Smooth muscle cell of the brain vasculature (primary cell): ENCODE results near the gene LRIG2.
"Not testable (repeated sequence)": the region's sequence is repeated elsewhere in the genome, so short reads cannot be mapped to it uniquely, and the experiment has no call there.

Experiments
- DNase-seq: peaks from one replicate; pipeline ENCODE4 v3.0.0-alpha.2; 2012; ENCODE audit warnings: low read depth, low spot score

Gene LRIG2, protein sequence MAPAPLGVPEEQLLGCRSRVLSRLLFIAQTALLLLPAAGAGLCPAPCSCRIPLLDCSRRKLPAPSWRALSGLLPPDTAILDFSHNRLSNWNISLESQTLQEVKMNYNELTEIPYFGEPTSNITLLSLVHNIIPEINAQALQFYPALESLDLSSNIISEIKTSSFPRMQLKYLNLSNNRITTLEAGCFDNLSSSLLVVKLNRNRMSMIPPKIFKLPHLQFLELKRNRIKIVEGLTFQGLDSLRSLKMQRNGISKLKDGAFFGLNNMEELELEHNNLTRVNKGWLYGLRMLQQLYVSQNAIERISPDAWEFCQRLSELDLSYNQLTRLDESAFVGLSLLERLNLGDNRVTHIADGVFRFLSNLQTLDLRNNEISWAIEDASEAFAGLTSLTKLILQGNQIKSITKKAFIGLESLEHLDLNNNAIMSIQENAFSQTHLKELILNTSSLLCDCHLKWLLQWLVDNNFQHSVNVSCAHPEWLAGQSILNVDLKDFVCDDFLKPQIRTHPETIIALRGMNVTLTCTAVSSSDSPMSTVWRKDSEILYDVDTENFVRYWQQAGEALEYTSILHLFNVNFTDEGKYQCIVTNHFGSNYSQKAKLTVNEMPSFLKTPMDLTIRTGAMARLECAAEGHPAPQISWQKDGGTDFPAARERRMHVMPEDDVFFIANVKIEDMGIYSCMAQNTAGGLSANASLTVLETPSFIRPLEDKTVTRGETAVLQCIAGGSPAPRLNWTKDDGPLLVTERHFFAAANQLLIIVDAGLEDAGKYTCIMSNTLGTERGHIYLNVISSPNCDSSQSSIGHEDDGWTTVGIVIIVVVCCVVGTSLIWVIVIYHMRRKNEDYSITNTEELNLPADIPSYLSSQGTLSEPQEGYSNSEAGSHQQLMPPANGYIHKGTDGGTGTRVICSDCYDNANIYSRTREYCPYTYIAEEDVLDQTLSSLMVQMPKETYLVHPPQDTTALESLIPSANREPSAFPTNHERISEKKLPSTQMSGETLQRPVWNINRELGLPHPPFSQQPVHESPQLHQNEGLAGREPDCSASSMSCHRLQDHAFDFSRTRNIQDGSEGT

DNA sequence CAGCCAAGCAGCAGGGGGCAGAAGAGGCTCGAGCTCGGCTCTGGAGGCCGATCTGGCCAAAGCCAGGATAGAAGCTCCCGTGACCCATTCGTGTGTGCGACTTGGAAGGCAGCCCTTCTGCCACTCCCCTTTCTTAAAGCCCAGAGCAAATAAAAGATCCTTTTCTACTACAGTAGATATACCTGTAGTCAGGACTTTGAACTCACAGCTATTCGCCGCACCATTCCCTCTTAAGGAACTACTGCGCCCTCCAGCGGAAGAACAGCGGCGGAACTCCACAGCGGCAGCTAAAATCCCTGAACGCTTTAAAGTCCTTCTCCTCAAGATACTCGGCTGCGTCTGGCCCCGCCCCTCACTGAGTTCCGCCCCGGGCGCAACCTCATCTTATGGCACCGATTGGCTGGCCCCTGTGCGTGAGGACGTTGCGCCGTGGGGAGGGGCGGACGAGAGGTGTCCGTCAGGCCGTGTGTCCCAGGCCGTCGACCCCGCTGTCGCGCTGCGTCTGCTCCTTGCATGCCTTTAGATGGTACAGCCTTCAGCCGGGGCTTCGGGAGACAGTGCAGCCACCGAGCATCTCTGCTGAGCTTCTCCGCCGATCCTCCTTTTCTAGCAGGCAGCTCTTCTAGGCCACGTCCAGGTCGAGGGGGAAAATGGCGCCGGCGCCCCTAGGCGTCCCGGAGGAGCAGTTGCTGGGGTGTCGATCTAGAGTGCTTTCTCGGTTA is at the start of gene LRIG2:
Gene LRIG2 (plus strand): TSS at position 442 of the 722 bp plus-strand sequence. CDS start 209 bp downstream, at position 651.
- DNase-seq: peak; percentile 97

DNA sequence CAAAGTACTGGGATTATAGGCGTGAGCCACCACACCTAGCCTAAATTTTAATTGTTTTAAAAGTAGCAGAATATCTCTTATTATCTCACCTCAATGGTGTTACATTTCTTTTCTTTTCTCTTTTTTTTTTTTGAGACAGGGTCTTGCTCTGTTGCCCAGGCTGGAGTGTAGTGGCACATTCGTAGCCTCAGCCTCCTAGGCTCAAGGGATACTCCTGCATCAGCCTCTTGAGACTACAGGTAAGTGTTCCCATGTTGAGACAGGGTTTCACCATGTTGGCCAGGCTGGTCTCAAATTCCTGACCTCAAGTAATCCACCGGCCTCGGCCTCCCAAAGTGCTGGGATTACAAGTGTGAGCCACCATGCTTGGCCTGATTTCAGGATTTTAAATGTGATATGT is 49.7 kb upstream of the LRIG2 start:
- not testable (repeated sequence) for DNase-seq

DNA sequence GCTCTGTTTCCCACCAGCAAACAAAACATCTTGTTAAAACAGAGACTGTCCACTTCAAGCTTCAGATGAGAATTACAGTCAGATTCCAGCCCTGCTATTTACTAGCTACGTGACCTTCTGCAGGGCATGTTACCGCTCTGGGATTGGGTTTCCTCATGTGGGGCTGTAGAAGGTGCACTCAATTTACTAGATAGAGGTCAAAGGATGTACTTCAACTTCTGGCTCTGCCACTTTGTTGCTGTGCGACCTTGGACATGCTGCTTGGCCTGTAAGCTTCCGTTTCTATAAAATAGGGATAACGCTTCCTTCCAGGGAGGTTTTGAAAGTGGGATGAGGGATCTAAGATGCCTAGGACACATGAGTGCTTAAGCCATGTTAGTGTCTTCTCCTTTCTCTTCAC is 46.0 kb upstream of the LRIG2 start:
- DNase-seq: no peak

DNA sequence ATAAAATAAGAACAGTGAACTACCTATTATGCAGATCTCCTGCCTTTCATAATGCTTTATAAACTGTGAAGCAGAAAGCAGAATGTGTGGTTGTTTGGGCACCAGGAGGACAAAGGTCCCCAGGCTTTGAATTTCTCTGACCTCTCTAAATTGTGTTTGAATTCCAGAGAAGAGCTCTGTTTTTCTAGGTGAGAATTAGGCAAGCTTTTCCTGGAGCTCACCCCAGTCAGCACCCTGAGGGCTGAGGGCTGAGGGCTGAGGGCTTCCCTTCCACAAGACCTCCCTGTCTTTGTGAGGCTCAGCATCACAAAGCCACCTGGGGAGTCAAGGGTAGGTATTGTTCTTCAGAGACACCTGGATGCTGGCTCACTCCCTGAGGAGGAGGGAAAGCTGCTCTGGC is 45.5 kb upstream of the LRIG2 start:
- no peak for DNase-seq

DNA sequence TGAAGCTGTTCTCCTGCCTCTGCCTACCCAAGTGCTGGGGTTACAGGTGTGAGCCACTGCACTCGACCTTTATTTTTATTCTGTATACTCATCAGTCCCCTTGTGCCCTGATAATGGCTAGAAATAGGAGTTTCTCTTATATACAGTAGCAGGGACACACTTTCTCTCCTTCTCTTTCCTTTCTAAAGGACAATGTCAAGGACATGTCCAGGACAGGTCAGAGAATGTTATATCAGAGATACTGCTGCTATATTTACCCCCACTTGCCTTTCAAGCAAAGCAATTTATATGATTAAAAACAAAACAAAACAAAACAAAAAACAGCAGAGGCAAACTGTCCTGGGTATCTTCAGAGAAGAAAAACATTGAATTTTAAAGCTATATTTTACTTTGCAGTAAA is 43.2 kb upstream of the LRIG2 start:
- DNase-seq: no peak

DNA sequence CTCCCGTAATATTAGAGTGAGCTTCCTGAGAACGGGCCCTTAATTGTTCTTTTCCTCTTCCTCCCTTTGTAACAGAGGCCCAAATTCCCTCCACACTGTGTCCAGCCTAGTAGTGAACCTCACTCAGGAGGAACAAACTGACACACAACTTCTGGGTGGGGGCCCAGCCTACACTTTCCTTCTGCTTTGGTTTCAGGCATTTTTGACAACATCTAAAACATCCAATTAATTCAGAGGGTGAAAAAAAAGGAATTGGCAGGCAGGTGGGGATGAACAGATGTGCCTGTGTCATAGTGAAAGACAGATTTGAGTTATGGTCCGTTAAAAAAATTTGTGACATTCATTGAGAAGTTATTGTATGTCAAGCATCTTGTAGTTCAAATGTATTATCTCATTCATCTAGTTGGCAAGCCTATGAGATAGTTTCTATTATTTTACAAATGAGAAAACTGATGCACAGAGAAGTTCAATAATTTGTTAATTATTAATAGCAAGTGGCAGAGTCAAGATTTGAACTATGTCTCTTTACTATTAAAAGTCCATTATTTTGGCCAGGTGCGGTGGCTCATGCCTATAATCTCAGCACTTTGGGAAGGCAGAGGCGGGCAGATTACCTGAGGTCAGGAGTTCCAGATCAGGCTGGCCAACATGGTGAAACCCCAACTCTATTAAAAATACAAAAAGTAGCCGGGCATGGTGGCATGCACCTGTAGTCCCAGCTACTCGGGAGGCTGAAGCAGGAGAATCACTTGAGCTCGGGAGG is 41.6 kb upstream of the LRIG2 start:
- DNase-seq: no peak

DNA sequence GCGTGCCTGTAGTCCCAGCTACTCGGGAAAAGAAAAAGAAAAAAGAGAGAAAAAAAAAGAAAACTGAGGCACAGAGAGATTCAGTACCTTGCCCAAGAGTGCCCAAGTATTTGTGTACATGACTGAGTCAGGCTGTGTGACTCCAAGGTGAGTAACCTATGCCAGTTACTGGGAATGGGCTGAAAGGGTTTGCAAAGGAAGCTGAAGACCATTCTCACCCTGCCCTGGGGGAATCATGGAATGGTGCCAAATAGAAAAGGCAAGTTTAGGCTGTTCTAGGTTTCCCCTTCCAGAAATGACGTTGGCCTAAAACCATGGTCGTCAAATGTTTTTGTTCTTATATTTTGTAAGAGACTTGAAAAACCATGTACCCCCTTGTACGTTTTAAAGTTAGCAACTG is 37.9 kb upstream of the LRIG2 start:
- DNase-seq: no peak

DNA sequence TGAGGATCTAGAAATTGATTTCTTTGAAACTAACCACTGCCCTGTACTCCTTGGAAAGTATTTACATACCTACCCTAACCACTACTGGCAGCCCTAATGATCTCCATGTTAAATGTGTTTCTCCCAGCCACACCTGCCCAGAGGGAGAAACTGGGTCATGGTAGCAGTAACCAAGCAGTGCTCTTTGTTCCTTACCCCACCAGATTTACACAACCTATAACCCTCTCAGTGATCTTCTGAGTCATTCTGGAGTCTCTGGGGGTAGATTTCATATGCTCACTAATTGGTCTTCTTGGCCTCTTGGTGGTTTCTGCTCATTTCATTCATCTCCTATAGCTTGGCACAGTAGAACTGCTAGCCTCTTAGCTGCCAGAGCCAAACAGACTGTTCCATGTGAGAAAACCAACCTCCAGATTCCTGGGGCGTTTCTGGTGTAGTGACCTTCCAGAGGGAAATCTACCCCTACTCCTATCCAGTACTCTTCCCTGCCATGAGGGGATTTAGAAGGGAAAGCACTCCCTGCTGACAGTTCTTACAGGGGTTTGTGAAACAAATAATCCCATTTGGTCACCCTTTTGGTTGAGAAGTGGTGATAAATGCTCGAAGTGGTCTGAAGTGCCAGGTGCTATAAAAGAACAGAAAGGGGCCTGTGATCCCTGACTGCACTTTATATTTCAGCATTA is 36.2 kb upstream of the LRIG2 start:
- DNase-seq: no peak

DNA sequence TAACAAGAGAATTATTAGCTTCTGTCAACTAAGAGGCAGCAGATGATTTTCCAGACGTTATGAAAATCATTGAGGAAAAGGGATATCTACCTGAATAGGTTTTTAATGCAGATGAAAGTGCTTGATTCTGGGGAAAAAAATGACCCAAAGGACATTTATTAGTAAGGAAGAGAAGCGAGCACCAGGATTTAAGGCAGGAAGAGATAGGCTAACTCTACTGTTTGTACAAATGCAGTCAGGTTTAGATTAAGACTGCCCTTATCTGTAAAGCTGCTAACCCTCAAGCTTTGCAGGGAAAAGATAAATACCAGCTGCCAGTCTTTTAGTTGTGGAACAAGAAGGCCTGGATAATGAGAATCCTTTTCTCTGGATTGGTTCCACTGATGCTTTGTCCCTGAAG is 33.0 kb upstream of the LRIG2 start:
- DNase-seq: no peak

DNA sequence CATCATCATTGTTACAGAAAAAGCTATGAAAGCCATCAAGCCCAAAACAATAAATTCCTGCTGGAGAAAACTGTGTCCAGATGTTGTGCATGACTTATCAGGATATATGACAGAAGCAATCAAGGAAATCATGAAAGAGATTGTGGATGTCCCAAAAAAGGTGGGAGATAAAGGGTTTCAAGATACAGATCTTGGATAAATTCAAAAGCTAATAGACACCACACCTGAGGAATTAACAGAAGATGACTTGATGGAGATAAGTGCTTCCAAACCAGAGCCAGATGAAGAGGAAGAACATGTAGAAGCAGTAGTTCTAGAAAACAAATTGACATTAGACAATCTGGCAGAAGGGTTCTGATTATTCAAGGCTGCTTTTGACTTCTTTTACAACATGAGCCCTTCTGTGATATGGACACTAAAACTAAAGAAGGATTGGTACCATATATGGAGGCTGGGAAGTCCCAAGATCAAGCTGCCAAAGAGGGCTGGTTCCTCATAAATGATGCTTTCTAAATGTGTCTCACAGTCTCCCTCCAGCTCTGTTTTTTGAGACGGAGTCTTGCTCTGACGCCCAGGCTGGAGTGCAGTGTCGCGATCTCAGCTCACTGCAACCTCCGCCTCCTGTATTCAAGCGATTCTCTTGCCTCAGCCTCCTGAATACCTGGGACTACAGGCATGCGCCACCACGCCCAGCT is 32.1 kb upstream of the LRIG2 start:
- no peak for DNase-seq

DNA sequence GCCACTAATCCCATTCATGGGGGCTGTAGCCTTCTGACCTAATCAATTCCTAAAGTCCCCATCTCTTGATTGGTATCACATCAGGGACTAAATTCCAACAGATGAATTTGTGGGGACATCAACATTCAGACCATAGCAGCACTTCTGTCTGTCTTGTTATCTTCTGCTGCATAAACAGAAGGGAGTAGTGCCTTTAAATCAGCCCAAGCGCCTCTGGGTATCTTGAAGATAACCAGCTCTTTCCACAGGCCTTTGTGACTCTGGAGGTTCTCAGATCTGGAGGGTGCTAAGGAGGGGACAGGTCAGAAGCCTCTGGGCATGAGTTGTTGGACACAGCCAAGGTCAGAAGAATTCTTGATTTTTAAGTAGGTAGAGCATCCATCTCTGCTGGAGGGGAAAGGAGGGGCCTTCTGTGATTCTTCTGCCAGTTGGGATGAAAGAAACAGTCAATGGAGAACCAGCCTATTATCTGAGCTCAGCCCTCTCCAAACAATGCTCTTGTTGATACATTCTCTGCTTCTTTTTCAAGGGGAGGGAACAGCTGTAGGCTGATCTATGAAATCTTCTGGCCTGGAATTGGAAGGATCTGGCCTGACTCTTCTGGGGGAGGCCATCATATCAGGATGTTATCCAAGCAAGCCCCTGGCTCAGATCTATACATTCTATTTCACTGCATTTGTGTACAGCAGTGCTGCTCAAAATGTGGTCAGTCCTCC is 31.3 kb upstream of the LRIG2 start:
- DNase-seq: peak; percentile 10

DNA sequence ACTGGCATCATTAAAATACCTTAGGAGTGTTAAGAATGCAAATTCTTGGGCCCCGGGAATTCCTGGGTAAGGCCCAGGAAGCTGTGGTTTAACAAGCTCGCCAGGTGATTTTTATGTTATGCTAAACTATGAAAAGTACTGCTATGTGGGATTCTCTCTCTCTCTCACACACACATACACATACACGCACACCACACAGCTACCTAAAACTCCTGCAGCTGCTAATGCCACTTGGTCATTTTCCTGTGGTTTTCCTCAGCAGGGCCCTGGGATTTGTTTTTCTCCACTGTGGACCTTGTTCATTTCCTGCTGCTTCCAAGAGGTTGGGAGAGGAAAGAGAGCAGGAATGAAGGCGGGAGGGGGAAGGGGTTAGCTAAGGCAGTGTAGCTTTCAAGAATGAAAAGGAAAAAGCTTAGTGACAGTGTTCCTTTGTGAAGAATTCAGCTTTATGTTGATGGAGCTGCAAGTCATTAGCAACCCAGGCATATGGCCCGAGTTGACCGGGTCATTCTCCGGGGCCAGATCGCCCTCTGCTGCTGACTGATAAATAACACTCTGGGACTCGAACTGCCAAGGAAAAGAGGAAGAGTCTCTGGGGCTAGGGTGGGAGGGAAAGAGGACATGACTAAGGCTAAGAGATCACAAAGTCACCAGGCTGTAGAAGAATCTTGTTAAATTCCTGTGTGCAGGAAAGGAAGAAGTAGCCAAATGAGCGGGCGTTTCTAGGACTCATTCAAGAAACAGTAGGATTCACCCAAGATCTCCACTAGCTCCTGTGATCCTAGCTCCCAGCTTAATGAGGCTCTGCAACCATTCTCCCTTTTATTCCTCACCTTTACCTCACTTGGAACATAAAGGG is 30.5 kb upstream of the LRIG2 start:
- peak; percentile 74 for DNase-seq

DNA sequence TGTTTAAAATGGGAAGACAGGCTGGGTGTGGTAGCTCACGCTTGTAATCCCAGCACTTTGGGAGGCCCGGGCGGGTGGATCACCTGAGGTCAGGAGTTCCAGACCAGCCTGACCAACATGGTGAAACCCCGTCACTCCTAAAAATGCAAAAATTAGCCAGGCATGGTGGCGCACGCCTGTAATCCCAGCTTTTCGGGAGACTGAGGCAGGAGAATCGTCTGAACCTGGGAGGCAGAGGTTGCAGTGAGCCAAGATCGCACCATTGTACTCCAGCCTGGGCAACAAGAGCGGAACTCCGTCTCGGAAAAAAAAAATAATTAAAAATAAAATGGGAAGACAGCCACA is 29.9 kb upstream of the LRIG2 start:
- DNase-seq: not testable (repeated sequence)

DNA sequence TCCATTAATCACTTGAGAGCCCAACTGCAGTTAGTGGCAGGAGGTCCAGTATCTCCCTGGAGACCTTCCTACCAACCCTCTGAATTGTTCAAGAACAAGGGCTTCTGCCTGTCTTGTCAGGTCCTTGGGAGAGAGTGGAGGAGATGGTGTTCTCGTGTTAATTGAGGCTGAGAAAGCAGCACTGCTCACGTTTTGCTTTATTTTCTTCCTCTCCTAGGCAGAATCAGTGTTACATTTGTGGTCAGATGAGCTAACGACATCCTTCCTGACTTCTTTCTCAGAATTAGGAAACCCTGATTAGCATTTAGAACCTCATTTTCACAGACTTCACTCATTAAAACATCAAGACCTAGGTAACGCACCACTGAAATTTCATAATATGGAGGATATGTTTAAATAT is 26.4 kb upstream of the LRIG2 start:
- no peak for DNase-seq

DNA sequence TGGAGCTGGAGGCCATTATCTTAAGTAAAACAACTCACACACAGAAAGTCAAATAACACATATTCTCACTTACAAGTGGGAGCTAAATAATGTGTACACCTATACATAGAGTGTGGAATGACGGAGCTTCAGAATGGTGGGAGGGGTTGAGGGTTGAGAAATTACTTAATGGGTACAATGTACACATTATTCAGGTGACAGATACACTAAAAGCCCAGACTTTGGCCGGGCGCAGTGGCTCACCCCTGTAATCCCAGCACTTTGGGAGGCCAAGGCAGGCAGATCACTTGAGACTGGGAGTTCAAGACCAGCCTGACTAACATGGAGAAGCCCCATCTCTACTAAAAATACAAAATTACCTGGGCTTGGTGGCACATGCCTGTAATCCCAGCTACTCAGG is 24.9 kb upstream of the LRIG2 start:
- no peak for DNase-seq

DNA sequence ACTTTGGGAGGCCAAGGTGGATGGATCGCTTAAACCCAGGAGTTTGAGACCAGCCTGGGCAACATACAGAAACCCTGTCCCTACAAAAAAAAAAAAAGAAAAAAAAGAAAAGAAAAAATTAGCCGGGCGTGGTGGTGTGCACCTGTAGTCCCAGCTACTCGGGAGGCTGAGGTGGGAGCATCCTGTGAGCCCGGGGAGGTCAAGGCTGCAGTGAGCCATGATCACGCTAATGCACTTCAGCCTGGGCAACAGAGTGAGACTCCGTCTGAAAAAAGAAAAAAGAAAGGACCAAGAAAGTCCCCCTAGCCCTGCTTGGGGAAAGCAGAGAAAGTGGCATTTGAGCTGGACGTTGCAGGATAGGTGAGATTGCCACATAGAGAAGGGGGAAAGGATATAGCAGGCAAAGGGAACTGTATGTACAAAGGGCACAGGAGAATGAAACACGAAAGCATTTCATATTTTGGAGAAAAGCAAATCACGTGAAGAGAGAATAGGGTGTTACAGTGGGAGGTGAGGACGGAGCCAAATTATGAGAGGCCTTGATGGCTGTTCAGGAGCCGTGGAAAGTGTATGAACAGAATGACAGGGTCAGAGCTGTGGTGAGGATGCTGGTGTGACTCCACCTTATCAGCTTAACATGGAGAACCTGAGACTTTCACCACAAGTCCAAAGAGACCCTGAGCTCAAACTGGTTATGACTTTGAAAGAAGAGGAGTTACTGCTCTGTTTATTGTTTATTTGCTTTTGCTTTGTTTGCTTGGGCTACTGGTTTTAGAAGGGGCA is 19.5 kb upstream of the LRIG2 start:
- no peak for DNase-seq

DNA sequence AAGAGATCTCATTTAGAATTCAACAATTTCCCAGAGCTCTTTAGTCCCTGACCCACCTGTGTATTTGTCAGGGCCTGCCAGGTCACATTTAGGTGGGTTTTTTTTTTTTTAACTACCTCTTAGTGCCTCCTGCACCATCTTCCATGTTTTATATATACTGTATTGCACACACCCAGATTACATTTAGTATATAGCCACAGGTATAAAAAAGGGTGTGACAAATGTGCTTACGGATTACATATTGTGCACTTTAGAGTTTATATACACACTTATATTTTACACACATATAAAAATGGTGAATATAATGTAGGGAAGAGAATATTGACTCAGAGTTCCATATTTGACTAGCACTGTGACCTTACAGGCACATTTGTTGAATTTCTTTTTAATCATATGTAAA is 17.4 kb upstream of the LRIG2 start:
- DNase-seq: no peak

DNA sequence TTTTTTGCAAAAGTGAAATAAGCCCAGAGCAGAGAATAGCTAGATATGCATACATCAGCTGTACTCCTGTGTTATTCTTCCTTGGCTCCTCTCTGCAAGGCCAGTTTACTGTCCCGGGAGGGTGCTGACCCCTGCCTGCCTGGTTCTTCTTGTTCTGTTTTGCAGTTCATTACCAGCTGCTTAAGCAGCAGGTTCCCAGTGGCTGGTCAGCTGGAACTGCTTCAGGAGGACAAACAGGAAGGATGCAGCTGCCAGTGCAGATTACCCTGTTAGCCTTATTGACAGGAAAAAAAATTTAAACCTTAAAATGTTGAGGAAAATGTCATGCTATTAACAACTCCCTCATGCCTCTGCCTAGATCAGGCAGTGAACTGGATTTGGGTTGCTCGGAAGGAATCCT is 16.0 kb upstream of the LRIG2 start:
- peak; percentile 73 for DNase-seq
